ENCODE measurements around the gene GOLGA3. TPM values are rescaled to one million over a fixed set of nuclear protein-coding genes. Genes with fewer than 3 reads are reported as not detected.
A peak's percentile ranks its signal among the peaks of the same experiment; 100 is the strongest.
"Not testable (repeated sequence)": the region's sequence is repeated elsewhere in the genome, so short reads cannot be mapped to it uniquely, and the experiment has no call there.

Gene GOLGA3
- total RNA-seq, 2 experiments from 2014 or later = 25.2 to 29.1 TPM

- intact Hi-C loops (cut with micrococcal nuclease) = no loop called here
- H3K4me3 Mint-ChIP-seq = no peak overlapping the region
- no peak overlapping the region for H3K27ac Mint-ChIP-seq
- CTCF ChIA-PET = interaction anchor here (0.6 to 1.5 kb wide), 2 partner anchors 9 to 838 kb away, joined by 3 to 4 read pairs; no protein-coding TSS in a partner anchor
- DNase-seq = no peak
- H3K9me3 Mint-ChIP-seq = no peaks in the 10 kb centered on the region
- H3K27me3 Mint-ChIP-seq (ENCODE audit: low read depth) = no peaks in the 10 kb centered on the region
- peaks cover 36% of the 10 kb centered on the region for H3K4me1 Mint-ChIP-seq (ENCODE audit: low read depth)
- peaks cover 16% of the 10 kb centered on the region for H3K36me3 Mint-ChIP-seq (ENCODE audit: low read depth)
These were observed 63.3 kb downstream of the GOLGA3 start for GRCh38 chr12:132765361-132765760.

- Mint-ChIP-seq H3K27me3 (ENCODE audit: low read depth) (no peaks in the 10 kb centered on the region), H3K27ac (no peak overlapping the region), H3K9me3 (no peaks in the 10 kb centered on the region), H3K4me1 (ENCODE audit: low read depth) (peaks cover 36% of the 10 kb centered on the region), H3K36me3 (ENCODE audit: low read depth) (peaks cover 15% of the 10 kb centered on the region), H3K4me3 (no peak overlapping the region)
- intact Hi-C loops (cut with micrococcal nuclease) = loop anchor here (5.0 kb wide), 3 partner anchors 193 to 1892 kb away; partner anchors contain the start of genes RAN and ZNF605
- no peak for DNase-seq
- CTCF ChIA-PET = interaction anchor here (0.7 kb wide), 1 partner anchor 56 kb away, joined by 4 read pairs; no protein-coding TSS in a partner anchor
These were observed 64.4 kb downstream of the GOLGA3 start for GRCh38 chr12:132764231-132764630.

- DNase-seq = peak; percentile 84
- CTCF ChIA-PET = no interaction called here
- peak overlapping the region; percentile 76 for H3K4me3 Mint-ChIP-seq
- H3K27ac Mint-ChIP-seq = peak overlapping the region; percentile 89
- no peaks in the 10 kb centered on the region for H3K9me3 Mint-ChIP-seq
- no peaks in the 10 kb centered on the region for H3K27me3 Mint-ChIP-seq (ENCODE audit: low read depth)
- intact Hi-C loops (cut with micrococcal nuclease) = loop anchor here (1.0 to 5.0 kb wide), 9 partner anchors 9 to 1890 kb away; partner anchors contain the start of genes CHFR, GOLGA3, RAN and ZNF10
- H3K36me3 Mint-ChIP-seq (ENCODE audit: low read depth) = peaks cover 16% of the 10 kb centered on the region
- H3K4me1 Mint-ChIP-seq (ENCODE audit: low read depth) = peaks cover 34% of the 10 kb centered on the region
These were observed 66.6 kb downstream of the GOLGA3 start for GRCh38 chr12:132761921-132762583.

- Mint-ChIP-seq H3K4me3 (peak within 1 kb of the TSS; percentile 98), H3K27me3 (ENCODE audit: low read depth) (no peaks in the 10 kb centered on the region), H3K4me1 (ENCODE audit: low read depth) (peaks cover 38% of the 10 kb centered on the region), H3K9me3 (no peaks in the 10 kb centered on the region), H3K27ac (peak within 1 kb of the TSS; percentile 99), H3K36me3 (ENCODE audit: low read depth) (peaks cover 19% of the 10 kb centered on the region)
- DNase-seq = peak; percentile 84
- CTCF ChIA-PET = interaction anchor here (0.7 kb wide), 1 partner anchor 10 kb away, joined by 3 read pairs; no protein-coding TSS in a partner anchor
- intact Hi-C loops (cut with micrococcal nuclease) = loop anchor here (1.0 to 5.0 kb wide), 6 partner anchors 68 to 1889 kb away; partner anchors contain the start of genes CHFR, GOLGA3, RAN and ZNF605
These were observed 67.4 kb downstream of the GOLGA3 start, which contains the start of gene ANKLE2 for GRCh38 chr12:132761032-132761920. Gene ANKLE2, minus strand, starts transcription at chr12:132761832. Its CDS starts 34 bp downstream, at chr12:132761798.

- H3K4me3 Mint-ChIP-seq = peak overlapping the region; percentile 98
- DNase-seq = no peak
- H3K27me3 Mint-ChIP-seq (ENCODE audit: low read depth) = no peaks in the 10 kb centered on the region
- peaks cover 27% of the 10 kb centered on the region for H3K36me3 Mint-ChIP-seq (ENCODE audit: low read depth)
- CTCF ChIA-PET = no interaction called here
- intact Hi-C loops (cut with micrococcal nuclease) = no loop called here
- H3K27ac Mint-ChIP-seq = peak overlapping the region; percentile 99
- H3K9me3 Mint-ChIP-seq = no peaks in the 10 kb centered on the region
- peaks cover 41% of the 10 kb centered on the region for H3K4me1 Mint-ChIP-seq (ENCODE audit: low read depth)
These were observed 69.3 kb downstream of the GOLGA3 start for GRCh38 chr12:132759359-132759758.

GRCh38 chr12:132758825-132759224 is 69.8 kb downstream of the GOLGA3 start:
- H3K36me3 Mint-ChIP-seq (ENCODE audit: low read depth) = peaks cover 30% of the 10 kb centered on the region
- not testable (repeated sequence) for H3K9me3 Mint-ChIP-seq, H3K27ac Mint-ChIP-seq

DNA sequence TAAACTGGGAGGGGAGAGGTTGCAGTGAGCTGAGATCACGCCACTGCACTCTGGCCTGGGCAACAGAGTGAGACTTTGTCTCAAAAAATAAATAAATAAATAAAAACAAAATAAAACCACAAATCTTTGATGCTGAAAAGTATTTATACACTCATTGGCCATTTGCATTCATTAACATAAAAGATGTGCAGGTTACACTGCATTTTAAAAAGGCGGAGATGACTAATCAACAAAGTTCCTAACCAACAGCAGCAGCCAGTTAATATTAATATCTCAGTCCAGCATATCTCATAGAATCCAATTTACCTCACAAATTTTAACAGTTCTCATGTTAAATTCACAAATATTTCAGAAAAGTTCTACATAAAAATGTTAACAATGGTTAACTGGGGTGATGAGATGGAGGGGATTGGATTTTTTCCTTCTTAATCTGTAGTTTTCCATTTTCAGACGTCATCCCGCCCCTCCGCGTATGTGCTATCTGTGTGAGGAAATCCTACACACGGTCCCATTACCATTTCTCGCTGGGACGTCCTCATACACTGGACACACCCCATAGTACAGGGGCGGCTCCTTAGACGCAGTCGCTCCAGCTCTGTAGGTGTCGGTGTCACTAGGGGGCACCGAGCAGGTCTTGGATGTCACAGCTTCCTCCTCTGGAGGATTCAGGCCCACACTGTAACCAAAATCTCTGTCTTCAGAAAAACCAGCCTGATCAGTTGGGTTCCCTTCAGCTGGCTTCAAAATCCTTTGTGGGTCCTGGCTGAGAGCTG is 74.3 kb downstream of the GOLGA3 start:
- intact Hi-C loops (cut with micrococcal nuclease) = no loop called here
- peaks cover 20% of the 10 kb centered on the region for H3K4me1 Mint-ChIP-seq (ENCODE audit: low read depth)
- CTCF ChIA-PET = interaction anchor here (0.6 to 1.0 kb wide), 2 partner anchors 13 to 15 kb away, joined by 5 to 6 read pairs; no protein-coding TSS in a partner anchor
- no peak overlapping the region for H3K27ac Mint-ChIP-seq
- H3K9me3 Mint-ChIP-seq = no peaks in the 10 kb centered on the region
- no peak for DNase-seq
- H3K27me3 Mint-ChIP-seq (ENCODE audit: low read depth) = no peaks in the 10 kb centered on the region
- H3K4me3 Mint-ChIP-seq = no peak overlapping the region
- peaks cover 37% of the 10 kb centered on the region for H3K36me3 Mint-ChIP-seq (ENCODE audit: low read depth)

More at GRCh38 chr12:132758825-132759224, 69.8 kb downstream of the GOLGA3 start:
- intact Hi-C loops (cut with micrococcal nuclease); H3K27me3 Mint-ChIP-seq (ENCODE audit: low read depth); H3K4me3 Mint-ChIP-seq; DNase-seq: not testable (repeated sequence)
- CTCF ChIA-PET = interaction anchor here (0.6 kb wide), 1 partner anchor 63 kb away, joined by 7 read pairs; no protein-coding TSS in a partner anchor
- H3K4me1 Mint-ChIP-seq (ENCODE audit: low read depth) = peaks cover 41% of the 10 kb centered on the region

GRCh38 chr12:132753670-132754069 is 75.0 kb downstream of the GOLGA3 start:
- H3K9me3 Mint-ChIP-seq; H3K27me3 Mint-ChIP-seq (ENCODE audit: low read depth); DNase-seq; intact Hi-C loops (cut with micrococcal nuclease); H3K4me3 Mint-ChIP-seq; H3K27ac Mint-ChIP-seq: not testable (repeated sequence)
- Mint-ChIP-seq H3K36me3 (ENCODE audit: low read depth) (peaks cover 40% of the 10 kb centered on the region), H3K4me1 (ENCODE audit: low read depth) (peaks cover 18% of the 10 kb centered on the region)
- CTCF ChIA-PET = interaction anchor here (0.6 kb wide), 1 partner anchor 16 kb away, joined by 5 read pairs; no protein-coding TSS in a partner anchor

DNA sequence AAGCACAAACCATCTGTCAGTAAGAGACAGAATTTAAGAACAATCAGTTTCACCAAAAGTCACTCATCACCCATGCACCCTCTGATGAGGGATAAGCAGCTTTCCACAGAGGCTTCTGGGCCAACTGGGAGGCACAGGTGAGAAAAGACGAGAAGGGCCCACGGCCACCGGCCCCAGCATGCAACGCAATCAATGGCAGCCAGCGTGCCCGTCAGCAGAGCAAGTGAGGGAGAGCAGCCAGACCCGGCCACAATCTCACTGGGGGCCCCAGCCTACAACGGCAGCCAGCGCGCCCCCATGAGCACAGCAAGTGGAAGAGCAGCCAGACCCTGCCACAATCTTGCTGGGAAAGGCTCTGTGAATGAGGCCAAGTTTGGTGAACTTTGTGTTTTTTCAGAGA is 80.3 kb downstream of the GOLGA3 start:
- intact Hi-C loops (cut with micrococcal nuclease) = no loop called here
- Mint-ChIP-seq H3K27ac (no peak overlapping the region), H3K36me3 (ENCODE audit: low read depth) (peaks cover 52% of the 10 kb centered on the region), H3K9me3 (no peaks in the 10 kb centered on the region), H3K4me1 (ENCODE audit: low read depth) (peaks cover 6% of the 10 kb centered on the region), H3K4me3 (no peak overlapping the region), H3K27me3 (ENCODE audit: low read depth) (no peaks in the 10 kb centered on the region)
- CTCF ChIA-PET = no interaction called here
- DNase-seq = no peak

DNA sequence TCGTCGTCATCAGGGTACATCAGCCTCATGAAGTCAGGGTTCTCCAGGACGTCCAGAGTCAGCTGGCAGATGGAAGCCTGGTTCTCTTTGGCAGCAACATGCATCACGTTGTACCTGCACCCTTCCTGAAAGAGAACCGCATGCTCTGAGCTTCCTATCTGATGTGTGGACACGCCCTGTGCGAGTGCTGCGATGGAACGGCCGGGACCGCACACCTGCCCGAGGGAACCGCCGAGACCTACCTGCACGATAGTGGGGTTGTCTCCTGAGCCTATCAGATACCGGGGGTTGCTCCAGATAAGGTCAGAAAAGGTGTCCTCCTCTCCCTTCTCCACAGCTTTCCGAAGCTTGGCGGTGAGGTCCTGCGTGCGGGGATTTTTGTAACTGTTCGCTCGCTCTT is 80.8 kb downstream of the GOLGA3 start:
- intact Hi-C loops (cut with micrococcal nuclease) = no loop called here
- Mint-ChIP-seq H3K27ac (no peak overlapping the region), H3K4me3 (no peak overlapping the region), H3K9me3 (no peaks in the 10 kb centered on the region), H3K36me3 (ENCODE audit: low read depth) (peaks cover 53% of the 10 kb centered on the region), H3K27me3 (ENCODE audit: low read depth) (no peaks in the 10 kb centered on the region), H3K4me1 (ENCODE audit: low read depth) (peaks cover 6% of the 10 kb centered on the region)
- CTCF ChIA-PET = no interaction called here
- no peak for DNase-seq

DNA sequence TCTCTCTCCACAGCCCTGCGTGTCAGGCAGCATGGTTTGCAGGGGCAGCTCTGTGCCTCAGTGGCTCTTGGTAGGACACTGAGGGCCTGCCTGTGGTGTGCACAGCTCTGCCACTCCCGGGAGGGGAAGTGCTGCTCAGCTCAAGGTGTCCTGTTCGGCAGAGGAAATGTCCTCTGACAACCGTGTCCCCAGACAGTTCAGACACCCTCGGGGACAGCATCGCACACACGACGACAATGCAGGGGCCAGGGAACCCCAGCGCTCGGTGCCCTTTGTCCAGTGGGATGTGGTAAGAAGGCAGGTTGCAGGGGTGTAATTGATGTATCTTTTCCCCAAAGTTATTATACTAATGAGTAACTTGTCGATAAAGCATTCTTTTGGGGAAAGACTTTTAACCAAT is 81.3 kb downstream of the GOLGA3 start:
- no peak overlapping the region for H3K4me3 Mint-ChIP-seq
- peaks cover 6% of the 10 kb centered on the region for H3K4me1 Mint-ChIP-seq (ENCODE audit: low read depth)
- no peaks in the 10 kb centered on the region for H3K27me3 Mint-ChIP-seq (ENCODE audit: low read depth)
- CTCF ChIA-PET = no interaction called here
- no peak for DNase-seq
- peaks cover 54% of the 10 kb centered on the region for H3K36me3 Mint-ChIP-seq (ENCODE audit: low read depth)
- no peak overlapping the region for H3K27ac Mint-ChIP-seq
- no peaks in the 10 kb centered on the region for H3K9me3 Mint-ChIP-seq
- intact Hi-C loops (cut with micrococcal nuclease) = no loop called here

All from activated naive CD4-positive, alpha-beta T cell treated with anti-CD3 and anti-CD28 coated beads for 36 hours (primary cell).